UCSD-AML1 (cell line): ENCODE data around the gene MSX1.

ENCODE experiments used
- DNase-seq: peaks from one replicate; lab custom pipeline; 2025; ENCODE audit not compliant: unreplicated experiment; lab: John Stamatoyannopoulos, UW

Gene MSX1

DNA sequence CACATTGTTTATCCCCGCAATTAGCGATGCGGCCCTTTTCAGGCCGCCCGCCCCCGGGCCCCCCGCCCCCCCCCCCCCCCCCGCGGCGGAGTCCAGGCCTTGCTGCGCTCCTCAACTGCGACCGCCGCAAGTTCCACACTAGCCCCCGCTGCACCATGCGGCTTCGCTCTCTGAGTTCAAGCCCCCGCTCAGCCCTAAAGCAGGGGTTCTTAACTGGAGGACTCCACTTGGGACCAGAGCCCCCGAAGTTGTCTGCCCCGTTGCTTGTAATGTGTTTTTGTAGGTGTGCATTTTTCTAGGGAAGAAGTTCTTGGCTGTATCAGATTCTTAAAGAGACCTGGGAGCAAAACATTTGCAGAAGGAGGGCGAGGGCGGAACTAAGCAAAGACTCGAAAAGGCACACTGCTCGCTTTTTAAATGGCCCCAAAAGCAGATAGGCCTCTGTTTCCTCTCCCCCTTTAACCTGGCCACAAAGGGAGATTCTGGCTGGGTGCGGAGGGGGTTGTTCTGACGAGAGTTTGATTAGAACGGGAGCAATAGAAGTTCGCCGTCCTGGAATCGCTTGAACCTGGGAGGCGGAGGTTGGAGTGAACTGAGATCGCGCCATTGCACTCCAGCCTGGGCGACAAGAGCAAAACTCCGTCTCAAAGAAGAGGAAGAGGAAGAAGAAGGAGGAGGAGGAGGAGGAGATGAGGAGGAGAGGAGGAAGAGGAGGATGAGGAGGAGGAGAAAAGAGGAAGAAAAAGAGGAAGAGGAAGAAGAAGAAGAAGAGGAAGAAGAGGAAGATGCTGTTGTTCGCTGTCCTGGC is 2.3 kb upstream of the MSX1 start:
- no peak for DNase-seq

DNA sequence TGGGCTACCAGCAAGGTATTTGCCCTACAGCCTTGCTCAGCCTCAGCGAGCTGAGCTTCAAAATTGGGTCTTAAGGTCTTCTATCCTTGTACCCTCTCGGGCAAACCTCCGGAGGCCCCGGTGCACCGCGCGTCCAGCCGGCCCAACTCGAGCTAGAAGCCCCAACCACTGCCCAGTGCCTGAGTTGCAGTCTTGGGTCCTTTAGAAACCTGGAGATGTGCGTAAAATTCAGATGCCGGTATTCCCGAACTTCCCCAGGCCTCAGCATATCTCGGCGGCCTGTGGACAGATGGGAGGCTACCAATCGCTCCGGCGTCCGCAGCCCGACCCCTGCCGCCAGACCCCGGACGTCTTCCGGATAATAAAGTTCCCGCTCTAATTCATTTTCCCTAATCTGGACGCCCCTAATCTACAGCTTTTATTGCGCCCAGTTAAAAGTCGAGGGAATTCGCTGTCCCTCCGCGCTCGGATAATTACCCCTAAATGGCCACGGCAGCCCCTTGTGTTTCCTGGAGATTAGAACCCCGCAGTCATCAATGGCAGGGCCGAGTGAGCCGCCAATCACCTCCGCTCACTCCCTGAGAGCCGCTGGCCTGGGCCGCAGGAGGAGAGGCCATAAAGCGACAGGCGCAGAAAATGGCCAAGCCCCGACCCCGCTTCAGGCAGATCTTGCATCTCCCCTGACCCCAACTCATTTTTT is 1.5 kb upstream of the MSX1 start:
- no peak for DNase-seq

DNA sequence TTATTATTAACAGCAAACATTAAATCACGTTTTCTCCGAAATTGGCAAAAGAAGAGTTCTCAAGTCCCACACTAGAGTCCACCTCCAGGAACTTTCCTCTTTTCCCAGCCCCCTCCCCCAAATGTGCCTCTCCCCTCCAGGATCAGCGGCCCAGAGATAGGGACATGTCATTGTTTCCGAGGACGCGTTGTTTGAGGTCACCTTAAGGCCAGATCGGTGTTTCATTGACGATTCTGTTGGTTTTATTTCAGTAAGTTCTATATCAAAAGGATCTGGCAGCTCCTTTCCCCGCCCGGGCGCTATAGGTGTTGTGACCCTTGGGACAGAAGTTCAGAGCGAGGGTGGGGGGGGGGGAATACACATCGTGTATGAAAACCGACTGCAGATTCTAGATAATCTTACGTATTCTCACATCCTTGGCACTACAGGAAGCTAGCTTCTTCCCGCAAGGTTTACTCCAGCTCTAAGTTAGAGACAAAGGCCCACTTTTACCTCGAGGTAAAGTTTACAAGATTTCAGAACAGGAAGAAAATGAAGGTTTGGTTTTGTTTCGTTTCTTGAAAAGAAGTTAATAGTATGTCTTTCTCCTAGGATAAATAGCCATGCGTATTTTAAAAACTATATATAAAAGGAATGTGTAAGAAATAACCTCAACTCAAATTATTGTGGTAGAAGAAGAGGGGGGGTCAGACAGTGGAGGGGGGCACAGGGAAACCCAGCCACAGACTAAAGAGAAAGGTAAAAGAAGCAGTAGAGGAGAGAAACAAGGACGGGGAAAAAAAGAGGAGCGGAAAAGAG is 739 bp upstream of the MSX1 start:
- DNase-seq: no peak

DNA sequence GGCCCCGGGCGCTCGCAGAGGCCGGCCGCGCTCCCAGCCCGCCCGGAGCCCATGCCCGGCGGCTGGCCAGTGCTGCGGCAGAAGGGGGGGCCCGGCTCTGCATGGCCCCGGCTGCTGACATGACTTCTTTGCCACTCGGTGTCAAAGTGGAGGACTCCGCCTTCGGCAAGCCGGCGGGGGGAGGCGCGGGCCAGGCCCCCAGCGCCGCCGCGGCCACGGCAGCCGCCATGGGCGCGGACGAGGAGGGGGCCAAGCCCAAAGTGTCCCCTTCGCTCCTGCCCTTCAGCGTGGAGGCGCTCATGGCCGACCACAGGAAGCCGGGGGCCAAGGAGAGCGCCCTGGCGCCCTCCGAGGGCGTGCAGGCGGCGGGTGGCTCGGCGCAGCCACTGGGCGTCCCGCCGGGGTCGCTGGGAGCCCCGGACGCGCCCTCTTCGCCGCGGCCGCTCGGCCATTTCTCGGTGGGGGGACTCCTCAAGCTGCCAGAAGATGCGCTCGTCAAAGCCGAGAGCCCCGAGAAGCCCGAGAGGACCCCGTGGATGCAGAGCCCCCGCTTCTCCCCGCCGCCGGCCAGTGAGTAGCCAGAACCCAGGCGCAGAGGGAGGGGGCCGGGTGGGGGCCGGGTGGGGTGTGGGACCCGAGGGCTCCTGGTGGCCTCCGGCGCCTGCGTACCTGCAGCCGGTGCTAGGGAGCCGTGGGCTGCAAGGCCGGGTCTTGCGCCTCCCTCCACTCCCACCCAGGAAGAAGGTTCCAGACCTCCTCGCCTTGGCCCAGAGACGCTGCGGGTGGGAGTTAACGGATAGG is 534 bp downstream of the MSX1 start:
- peak; percentile 57 for DNase-seq

DNA sequence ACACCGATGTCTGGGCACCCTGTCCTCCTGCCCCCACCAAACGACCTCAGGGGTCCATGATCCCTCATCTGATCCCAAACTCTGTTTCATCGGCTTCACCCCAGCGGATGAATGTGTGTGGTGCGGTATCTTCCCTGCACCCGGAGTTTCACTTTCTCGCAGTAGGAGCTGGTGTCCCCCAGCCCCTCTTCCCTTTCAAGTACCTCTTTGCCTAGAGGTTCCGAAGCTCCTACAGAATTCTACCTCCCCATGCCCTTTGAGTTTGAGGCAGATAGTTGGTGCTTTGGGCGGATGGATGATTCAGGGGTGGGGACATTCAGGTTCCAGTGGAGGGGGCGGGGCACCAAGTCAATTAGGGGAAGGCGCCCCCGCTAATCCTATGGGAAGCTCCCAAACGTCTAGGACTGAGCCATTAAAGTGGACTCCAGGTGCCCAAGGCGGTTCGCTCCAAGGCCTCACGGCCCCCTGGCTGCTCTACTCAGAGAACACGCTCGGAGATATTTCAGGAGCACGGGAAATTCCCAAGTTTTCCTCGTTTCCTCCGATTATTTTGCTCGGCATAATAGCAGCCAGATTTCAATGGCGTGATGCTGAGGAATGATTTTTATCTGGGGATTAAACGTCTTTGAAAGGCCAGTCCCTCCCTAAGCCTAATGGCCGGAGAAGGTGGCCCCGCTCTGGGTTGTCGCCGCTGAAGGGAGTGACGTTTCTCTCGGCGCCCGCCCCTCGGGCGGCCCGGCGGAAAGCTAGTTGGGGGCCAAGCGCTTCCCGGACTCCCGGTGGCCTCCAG is 1.3 kb downstream of the MSX1 start:
- DNase-seq: peak; percentile 52

DNA sequence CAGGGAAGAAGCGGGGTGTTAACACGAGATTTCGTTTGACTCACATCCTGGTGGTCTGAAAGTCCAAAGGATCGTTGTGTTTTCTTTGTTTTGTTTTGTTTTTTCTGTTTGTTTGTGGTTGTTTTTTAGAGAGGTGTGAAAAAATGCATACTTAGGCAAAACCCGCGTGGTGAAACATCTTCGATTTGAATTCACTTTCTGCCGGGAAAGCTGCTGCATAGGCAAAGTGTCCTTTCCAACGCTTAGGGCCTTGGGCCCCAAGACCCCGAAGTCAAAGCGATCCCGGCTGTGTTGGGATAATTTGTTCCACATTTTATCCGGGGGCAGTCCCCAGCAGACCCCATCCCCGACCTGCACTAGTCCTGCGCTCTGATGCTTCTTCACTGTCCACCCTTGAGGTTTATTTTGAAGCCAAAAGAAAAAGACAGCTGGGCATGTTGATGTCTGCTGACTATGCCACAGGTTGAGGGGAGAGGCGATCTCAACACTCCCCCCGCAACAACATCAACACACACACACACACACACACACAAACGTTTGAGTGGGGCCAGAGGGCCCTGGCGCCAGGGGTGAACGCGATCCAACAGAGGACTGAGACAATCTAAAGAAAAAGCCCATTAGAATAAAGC is 2.0 kb downstream of the MSX1 start:
- no peak for DNase-seq

DNA sequence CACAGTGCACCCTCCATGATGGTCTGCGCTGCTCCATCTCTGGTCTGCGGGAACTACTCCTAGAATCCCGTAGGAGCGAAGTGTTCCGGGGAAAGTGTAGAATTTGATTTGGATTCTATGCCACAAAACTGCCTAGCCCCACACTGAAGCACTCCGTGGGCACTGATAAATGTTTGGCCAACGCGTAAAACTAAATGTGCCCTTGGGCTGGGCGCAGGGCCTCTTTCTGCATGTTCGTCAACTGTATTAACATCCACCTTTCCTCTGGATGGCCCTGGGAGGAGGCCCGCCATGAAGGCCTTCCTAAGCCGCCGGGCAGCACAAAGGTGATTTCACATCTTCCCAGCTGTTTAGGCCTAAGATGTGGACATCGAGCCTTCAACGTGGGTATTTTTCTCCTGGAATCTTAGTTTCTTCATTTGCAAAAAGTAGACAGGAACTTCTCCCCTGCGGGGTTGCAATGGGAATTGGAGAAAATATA is 2.6 kb downstream of the MSX1 start:
- DNase-seq: no peak

DNA sequence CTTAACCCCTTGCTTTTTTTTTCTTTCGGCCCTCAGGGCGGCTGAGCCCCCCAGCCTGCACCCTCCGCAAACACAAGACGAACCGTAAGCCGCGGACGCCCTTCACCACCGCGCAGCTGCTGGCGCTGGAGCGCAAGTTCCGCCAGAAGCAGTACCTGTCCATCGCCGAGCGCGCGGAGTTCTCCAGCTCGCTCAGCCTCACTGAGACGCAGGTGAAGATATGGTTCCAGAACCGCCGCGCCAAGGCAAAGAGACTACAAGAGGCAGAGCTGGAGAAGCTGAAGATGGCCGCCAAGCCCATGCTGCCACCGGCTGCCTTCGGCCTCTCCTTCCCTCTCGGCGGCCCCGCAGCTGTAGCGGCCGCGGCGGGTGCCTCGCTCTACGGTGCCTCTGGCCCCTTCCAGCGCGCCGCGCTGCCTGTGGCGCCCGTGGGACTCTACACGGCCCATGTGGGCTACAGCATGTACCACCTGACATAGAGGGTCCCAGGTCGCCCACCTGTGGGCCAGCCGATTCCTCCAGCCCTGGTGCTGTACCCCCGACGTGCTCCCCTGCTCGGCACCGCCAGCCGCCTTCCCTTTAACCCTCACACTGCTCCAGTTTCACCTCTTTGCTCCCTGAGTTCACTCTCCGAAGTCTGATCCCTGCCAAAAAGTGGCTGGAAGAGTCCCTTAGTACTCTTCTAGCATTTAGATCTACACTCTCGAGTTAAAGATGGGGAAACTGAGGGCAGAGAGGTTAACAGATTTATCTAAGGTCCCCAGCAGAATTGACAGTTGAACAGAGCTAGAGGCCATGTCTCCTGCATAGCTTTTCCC is 3.4 kb downstream of the MSX1 start:
- no peak for DNase-seq

DNA sequence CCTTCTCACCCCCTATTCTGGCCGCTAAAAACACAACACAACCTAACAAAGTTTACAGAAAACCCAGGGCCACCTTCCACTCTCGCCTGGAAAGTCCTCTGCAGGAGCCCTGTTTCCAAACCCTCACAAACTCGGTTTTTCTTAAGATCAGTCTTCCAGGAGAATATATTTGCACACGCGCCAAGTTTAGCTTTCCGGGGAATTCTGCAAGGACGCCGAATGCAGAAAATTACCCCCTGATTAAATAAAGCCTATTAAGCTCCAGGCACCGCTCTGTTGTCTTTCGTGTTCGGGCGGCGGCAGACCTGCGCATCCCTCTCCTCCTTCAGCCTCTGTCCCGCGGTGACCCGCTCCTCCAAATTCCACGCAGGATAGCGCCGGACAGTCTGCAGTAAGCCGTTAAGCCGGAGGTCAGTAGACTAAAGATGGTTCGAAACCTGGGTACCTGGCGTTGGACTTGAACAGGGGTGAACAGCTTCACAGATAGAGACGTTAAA is 5.0 kb downstream of the MSX1 start:
- DNase-seq: no peak

DNA sequence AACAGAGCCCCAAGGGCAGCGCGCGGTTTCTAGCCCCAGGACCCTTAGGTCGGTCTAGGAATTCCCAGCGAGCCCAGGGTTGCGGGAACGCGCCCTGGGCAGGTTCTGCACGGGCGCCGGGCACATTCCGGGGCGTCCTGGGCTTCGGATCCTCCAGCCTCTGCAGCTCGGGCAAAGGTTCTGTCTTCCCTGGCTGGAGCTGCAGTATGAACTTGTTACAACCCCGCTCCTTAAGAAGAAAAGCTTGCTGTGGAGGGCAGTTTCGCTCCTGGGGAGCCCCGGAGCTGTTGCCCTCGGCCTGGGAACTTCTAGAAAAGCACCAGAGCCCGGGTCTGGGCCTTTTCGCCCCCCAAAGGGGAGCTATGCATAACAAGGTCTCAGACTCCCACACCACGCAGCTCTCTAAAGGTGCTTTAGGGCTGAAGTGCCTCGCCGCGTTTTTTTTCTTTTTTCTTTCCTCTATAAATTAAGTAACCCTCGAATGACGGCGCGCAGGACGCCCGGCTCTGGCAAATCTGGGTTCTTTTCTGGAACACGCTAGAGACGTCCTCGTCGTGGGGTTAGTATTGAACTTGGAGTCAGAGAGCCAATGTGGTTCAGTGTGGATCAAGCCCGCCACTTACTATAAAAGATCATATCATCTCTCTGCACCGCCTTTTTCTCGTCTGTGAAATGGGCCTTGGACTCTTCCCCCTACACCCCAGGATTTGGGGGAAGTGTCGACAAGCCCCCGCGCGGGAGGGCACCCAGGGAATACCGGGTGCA is 5.7 kb downstream of the MSX1 start:
- DNase-seq: no peak

DNA sequence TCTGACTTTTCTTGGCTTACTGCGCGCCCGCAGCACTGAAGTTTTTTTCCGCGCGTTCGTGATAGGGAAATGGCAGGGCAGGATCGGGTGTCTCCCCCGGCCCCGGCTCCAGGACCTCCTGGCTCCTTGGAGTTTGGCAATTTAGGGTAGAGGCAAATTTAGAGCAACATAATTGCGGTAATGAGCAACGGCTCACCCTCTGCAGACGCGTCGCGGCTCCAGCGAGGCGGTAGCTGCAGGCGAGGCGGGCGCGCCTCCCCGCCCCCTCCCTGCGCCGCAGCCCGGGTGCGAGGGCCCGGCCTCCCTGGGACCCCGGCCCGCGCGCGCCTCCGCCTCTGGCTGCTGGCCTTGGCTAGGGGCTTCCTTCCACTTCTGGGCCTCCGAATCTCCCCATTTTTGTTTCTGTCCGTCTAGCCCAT is 6.2 kb downstream of the MSX1 start:
- DNase-seq: no peak

DNA sequence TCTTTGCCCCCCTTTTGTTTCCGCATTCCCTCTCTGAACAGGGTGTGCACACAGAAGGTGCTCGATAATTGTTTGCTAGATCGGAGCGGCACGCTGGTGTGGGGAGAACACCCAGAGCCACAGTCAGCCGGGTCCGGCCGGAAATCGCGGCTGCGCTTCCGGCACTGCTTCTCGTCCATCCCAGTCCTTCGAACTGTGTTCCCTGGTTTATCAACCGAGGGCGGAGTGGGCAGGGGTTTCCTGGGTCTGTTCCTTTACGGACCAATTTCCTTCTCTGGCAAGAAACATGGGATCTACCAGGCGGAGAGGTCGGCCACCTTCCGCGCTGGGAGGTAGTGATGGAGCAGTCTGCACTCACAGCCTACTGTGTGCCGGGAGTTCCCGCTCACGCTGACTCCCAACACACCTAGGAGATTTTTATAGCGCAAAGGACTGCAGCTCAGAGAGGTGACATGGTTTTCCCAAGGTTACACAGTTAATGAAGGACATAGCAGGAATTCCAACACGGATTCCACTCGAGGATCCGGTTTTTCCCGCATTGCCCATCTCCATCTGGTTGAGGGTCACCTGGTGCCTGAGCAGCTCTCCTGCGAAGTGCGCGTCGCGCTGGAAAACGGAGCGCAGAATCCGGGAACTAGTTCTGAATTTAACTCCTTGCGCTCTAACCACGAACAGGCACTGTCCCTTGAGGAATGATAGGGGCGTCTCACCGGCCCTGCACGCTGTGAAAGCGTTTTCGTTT is 6.8 kb downstream of the MSX1 start:
- peak; percentile 37 for DNase-seq

DNA sequence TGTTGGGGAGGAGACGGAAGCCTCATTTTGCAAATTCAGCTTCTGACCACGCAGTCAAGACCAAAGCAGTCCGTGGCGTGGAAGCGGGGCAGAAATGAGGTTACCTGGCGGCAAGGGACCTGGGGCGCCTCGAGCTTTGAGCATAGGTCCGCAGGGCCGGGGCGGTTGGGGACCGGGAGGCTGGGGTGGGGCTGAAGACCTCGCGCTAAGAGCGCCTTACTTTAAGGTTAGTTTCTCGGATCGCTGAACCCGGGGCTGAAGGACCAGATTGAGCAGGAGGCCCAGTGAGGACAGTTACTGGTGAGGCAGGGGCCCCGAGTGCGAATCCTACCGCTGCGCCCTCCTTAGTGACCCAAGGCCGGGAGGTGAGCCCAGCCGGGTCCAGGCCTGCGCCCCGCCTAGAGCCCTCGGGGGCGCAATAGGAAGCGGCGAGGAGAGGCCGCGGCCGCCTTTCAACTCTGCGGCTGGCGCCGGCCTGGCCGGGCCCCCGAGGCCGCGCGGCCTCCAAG is 7.5 kb downstream of the MSX1 start:
- no peak for DNase-seq

DNA sequence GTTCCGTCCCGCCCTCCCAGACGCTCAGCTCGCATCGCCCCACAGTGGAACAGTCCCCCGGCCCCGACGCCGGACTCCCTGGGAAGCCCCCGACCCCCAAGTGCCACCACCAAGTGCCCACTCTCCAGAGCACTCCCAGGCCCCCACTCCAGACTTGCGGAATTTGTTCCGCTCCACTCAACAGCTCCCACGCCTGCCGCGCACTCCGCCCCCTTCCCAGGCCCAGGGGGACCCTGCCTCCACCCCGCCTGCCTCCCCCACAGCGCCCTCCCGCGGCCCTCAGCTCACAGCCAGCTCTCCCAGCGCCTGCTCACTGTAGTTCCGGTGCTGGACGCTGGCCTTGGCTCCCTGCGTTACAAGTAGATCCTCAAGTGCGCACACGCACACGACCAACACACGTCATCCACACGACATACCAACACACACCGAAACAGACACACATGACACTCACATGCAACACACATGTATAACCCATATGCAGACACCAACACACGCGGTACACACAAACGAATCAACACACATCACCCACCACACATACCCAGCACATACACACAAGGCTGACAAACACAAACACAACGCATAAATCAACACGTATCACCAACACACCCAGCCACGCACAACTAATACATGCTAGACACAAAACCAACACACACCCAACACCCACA is 8.0 kb downstream of the MSX1 start:
- DNase-seq: no peak

DNA sequence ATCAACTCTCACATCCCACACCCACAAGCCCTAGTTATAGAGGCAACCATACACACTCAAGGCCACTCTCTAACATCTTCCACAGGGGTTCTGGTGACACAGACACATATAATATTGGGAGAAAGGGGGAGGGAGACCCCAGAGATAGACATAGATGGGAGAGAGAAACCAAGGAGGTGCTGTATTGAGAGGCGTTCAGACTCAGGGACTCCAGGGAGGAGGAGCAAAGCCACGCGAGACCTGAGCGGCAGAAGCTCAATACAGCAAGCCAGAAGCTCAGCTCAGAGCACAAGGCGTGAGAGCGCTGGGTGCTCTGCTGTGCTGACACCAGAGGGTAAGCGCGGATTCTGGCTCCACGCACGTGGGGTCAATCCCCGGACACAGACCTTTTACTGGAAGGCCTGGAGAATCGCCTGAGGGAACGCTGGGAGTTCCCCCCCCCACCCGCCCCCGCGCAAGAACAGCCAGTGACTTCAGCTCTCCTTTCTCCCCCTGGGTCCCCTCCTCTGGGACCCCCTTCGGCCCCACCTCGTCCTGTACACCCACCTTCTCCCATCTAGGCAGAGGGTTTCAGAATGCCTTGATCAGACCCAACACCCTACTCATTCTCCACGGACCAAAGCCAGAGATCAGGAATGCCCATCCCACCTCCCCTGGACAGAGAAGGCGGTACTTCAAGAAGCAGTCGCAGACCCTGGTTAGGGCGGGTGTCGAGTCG is 8.7 kb downstream of the MSX1 start:
- DNase-seq: no peak
